ENCODE results near the gene AGBL2.
A peak's percentile ranks its signal among the peaks of the same experiment; 100 is the strongest.

Gene AGBL2

GRCh38 chr11:47628026-47628425 is 87.1 kb downstream of the AGBL2 start:
- Histone ChIP-seq H3K9ac (no peak overlapping the region), H3K9me3 (ENCODE audit: control insufficient read depth, low read length) (no peaks in the 10 kb centered on the region), H2AFZ (no peak overlapping the region), H3K4me3 (ENCODE audit: low read depth, low read length) (no peak overlapping the region), H3K4me1 (no peaks in the 10 kb centered on the region), H3K27ac (no peak overlapping the region), H3K4me2 (ENCODE audit: low read length) (no peak overlapping the region), H3K79me2 (no peaks in the 10 kb centered on the region), H3K27me3 (ENCODE audit: control insufficient read depth, insufficient read depth, low read length) (no peaks in the 10 kb centered on the region), H3K36me3 (ENCODE audit: control insufficient read depth, insufficient read depth, low read length) (no peaks in the 10 kb centered on the region)
- TF ChIP-seq CTCF (IDR thresholded peaks at IDR 0.05) = no peak

- TF ChIP-seq CTCF (IDR thresholded peaks at IDR 0.05) = no peak
- no peak overlapping the region for H3K4me2 ChIP-seq (ENCODE audit: low read length)
- H3K79me2 ChIP-seq = no peaks in the 10 kb centered on the region
- no peak overlapping the region for H3K4me3 ChIP-seq (ENCODE audit: low read depth, low read length)
- no peak overlapping the region for H3K27ac ChIP-seq
- H3K36me3 ChIP-seq (ENCODE audit: control insufficient read depth, insufficient read depth, low read length) = no peaks in the 10 kb centered on the region
- H3K27me3 ChIP-seq (ENCODE audit: control insufficient read depth, insufficient read depth, low read length) = no peaks in the 10 kb centered on the region
- no peak overlapping the region for H2AFZ ChIP-seq
- no peak overlapping the region for H3K9ac ChIP-seq
- H3K4me1 ChIP-seq = no peaks in the 10 kb centered on the region
- no peaks in the 10 kb centered on the region for H3K9me3 ChIP-seq (ENCODE audit: control insufficient read depth, low read length)
These were observed 88.9 kb downstream of the AGBL2 start for GRCh38 chr11:47626234-47626633.

- no peak overlapping the region for H2AFZ ChIP-seq
- H3K4me3 ChIP-seq (ENCODE audit: low read depth, low read length) = no peak overlapping the region
- H3K4me1 ChIP-seq = no peaks in the 10 kb centered on the region
- H3K9ac ChIP-seq = no peak overlapping the region
- H3K79me2 ChIP-seq = no peaks in the 10 kb centered on the region
- no peak for TF ChIP-seq CTCF (IDR thresholded peaks at IDR 0.05)
- H3K27ac ChIP-seq = no peak overlapping the region
- no peak overlapping the region for H3K4me2 ChIP-seq (ENCODE audit: low read length)
- no peaks in the 10 kb centered on the region for H3K27me3 ChIP-seq (ENCODE audit: control insufficient read depth, insufficient read depth, low read length)
- H3K9me3 ChIP-seq (ENCODE audit: control insufficient read depth, low read length) = no peaks in the 10 kb centered on the region
- H3K36me3 ChIP-seq (ENCODE audit: control insufficient read depth, insufficient read depth, low read length) = no peaks in the 10 kb centered on the region
These were observed 94.3 kb downstream of the AGBL2 start for GRCh38 chr11:47620836-47621378.

- H3K36me3 ChIP-seq (ENCODE audit: control insufficient read depth, insufficient read depth, low read length) = no peaks in the 10 kb centered on the region
- H3K4me1 ChIP-seq = no peaks in the 10 kb centered on the region
- no peak for TF ChIP-seq CTCF (IDR thresholded peaks at IDR 0.05)
- H3K79me2 ChIP-seq = no peaks in the 10 kb centered on the region
- H3K4me3 ChIP-seq (ENCODE audit: low read depth, low read length) = no peak overlapping the region
- H3K27ac ChIP-seq = no peak overlapping the region
- no peak overlapping the region for H3K4me2 ChIP-seq (ENCODE audit: low read length)
- no peak overlapping the region for H3K9ac ChIP-seq
- H2AFZ ChIP-seq = no peak overlapping the region
- no peaks in the 10 kb centered on the region for H3K27me3 ChIP-seq (ENCODE audit: control insufficient read depth, insufficient read depth, low read length)
- no peaks in the 10 kb centered on the region for H3K9me3 ChIP-seq (ENCODE audit: control insufficient read depth, low read length)
These were observed 97.8 kb downstream of the AGBL2 start for GRCh38 chr11:47617417-47617809.

- no peak overlapping the region for H3K9ac ChIP-seq
- H3K79me2 ChIP-seq = no peaks in the 10 kb centered on the region
- no peak overlapping the region for H2AFZ ChIP-seq
- H3K9me3 ChIP-seq (ENCODE audit: control insufficient read depth, low read length) = no peaks in the 10 kb centered on the region
- H3K27me3 ChIP-seq (ENCODE audit: control insufficient read depth, insufficient read depth, low read length) = no peaks in the 10 kb centered on the region
- no peak overlapping the region for H3K4me3 ChIP-seq (ENCODE audit: low read depth, low read length)
- H3K36me3 ChIP-seq (ENCODE audit: control insufficient read depth, insufficient read depth, low read length) = no peaks in the 10 kb centered on the region
- no peaks in the 10 kb centered on the region for H3K4me1 ChIP-seq
- peak; percentile 67 for TF ChIP-seq CTCF (IDR thresholded peaks at IDR 0.05)
- no peak overlapping the region for H3K4me2 ChIP-seq (ENCODE audit: low read length)
- no peak overlapping the region for H3K27ac ChIP-seq
These were observed 98.3 kb downstream of the AGBL2 start for GRCh38 chr11:47616726-47617416.

All from parathyroid adenoma (tissue), 2 donors.